SK-N-SH (cell line): ENCODE measurements around the gene SNCA. TPM values are rescaled to one million over a fixed set of nuclear protein-coding genes. Genes with fewer than 3 reads are reported as not detected.
A peak's percentile ranks its signal among the peaks of the same experiment; 100 is the strongest.

ENCODE experiments used
- CTCF ChIA-PET: fragments of 300-600, 350-600 bp; formaldehyde crosslinking; extraction: SDS; loops from one replicate; lab custom pipeline; 2021; lab: Yijun Ruan, JAX
- POLR2A ChIA-PET: fragments of 350-600 bp; sonication (Branson Sonifier 250); formaldehyde crosslinking; extraction: SDS; loops from one replicate; lab custom pipeline; 2020; ENCODE audit warnings: antibody characterized with exemption, inconsistent platforms; lab: Yijun Ruan, JAX
- DNase-seq: peaks from one replicate; pipeline ENCODE4 v3.0.0; 2012
- H2AFZ ChIP-seq: fragments of 200-600 bp; sonication (generic); 2 replicates; pipeline ENCODE4 v1.8.1; 2016; ENCODE audit warnings: antibody characterized with exemption, mild to moderate bottlenecking, low read depth
- H3F3A ChIP-seq: fragments of 200-600 bp; sonication (generic); replicated peaks from 2 replicates; pipeline ENCODE3; 2016; ENCODE audit warnings: antibody characterized with exemption, mild to moderate bottlenecking; ENCODE audit not compliant: insufficient read depth
- H3K27ac ChIP-seq, 2 experiments: fragments of 200-500 bp in 1 of 2; fragments of 200-600 bp in 1 of 2; sonication (Bioruptor generic) in 1 of 2; sonication (generic), shearing (Covaris generic) in 1 of 2; 2 replicates each; pipeline versions ENCODE4 v1.5.1 to v1.6.1; 2014 to 2016; ENCODE audit warnings: low read depth in 2 of 2, inconsistent platforms in 1 of 2, low read length in 1 of 2, mild to moderate bottlenecking in 1 of 2, mixed read lengths in 1 of 2
- H3K27me3 ChIP-seq: fragments of 200-600 bp; sonication (generic), shearing (Covaris generic); 2 replicates; pipeline ENCODE4 v1.6.1; 2016; ENCODE audit warnings: mixed run types; ENCODE audit not compliant: insufficient read depth
- H3K36me3 ChIP-seq, 2 experiments: fragments of 200-500 bp in 1 of 2; fragments of 200-600 bp in 1 of 2; sonication (Bioruptor generic) in 1 of 2; sonication (generic) in 1 of 2; replicated peaks in 1 of 2; 2 replicates each; pipeline versions ENCODE3 to v1.5.1; 2014 to 2016; ENCODE audit warnings: low read length in 1 of 2, mild to moderate bottlenecking in 1 of 2; ENCODE audit not compliant: insufficient read depth in 2 of 2, control insufficient read depth in 1 of 2
- H3K4me1 ChIP-seq, 2 experiments: fragments of 200-500 bp in 1 of 2; fragments of 200-600 bp in 1 of 2; sonication (Bioruptor generic) in 1 of 2; sonication (generic), shearing (Covaris generic) in 1 of 2; 2 replicates each; pipeline versions ENCODE4 v1.5.1 to v1.6.1; 2014 to 2016; ENCODE audit warnings: low read depth in 1 of 2, low read length in 1 of 2, mixed run types in 1 of 2; ENCODE audit not compliant: insufficient read depth in 2 of 2, control insufficient read depth in 1 of 2
- H3K4me2 ChIP-seq: fragments of 200-600 bp; sonication (generic), shearing (Covaris generic); 2 replicates; pipeline ENCODE4 v1.6.1; 2017; ENCODE audit warnings: mixed run types
- H3K4me3 ChIP-seq, 2 experiments: fragments of 200-500 bp in 1 of 2; fragments of 200-600 bp in 1 of 2; sonication (Bioruptor generic) in 1 of 2; sonication (generic), shearing (Covaris generic) in 1 of 2; 2 replicates each; pipeline versions ENCODE4 v1.5.1 to v1.8.1; 2014 to 2016; ENCODE audit warnings: low read depth in 2 of 2, inconsistent platforms in 1 of 2, low read length in 1 of 2, mild to moderate bottlenecking in 1 of 2, mixed read lengths in 1 of 2, moderate library complexity in 1 of 2
- H3K79me2 ChIP-seq: fragments of 200-600 bp; sonication (generic); 2 replicates; pipeline ENCODE4 v1.8.1; 2017; ENCODE audit warnings: mild to moderate bottlenecking; ENCODE audit not compliant: insufficient read depth
- H3K9ac ChIP-seq: fragments of 200-600 bp; sonication (generic); 2 replicates; pipeline ENCODE4 v1.6.1; 2017; ENCODE audit warnings: mixed run types
- H3K9me2 ChIP-seq: fragments of 200-600 bp; sonication (generic); 2 replicates; pipeline ENCODE4 v1.6.1; 2017; ENCODE audit warnings: mixed run types
- H3K9me3 ChIP-seq: fragments of 200-600 bp; sonication (generic); 2 replicates; pipeline ENCODE4 v1.6.1; 2017; ENCODE audit warnings: mixed run types, mild to moderate bottlenecking, moderate library complexity
- H4K20me1 ChIP-seq: fragments of 200-600 bp; sonication (generic); 2 replicates; pipeline ENCODE4 v1.6.1; 2017; ENCODE audit warnings: mild to moderate bottlenecking, mixed run types; ENCODE audit not compliant: insufficient read depth
- CTCF ChIP-seq: fragments of 200-600 bp; sonication (generic); IDR thresholded peaks from 2 replicates; pipeline ENCODE4 v1.6.1; 2017; ENCODE audit warnings: antibody characterized with exemption, mild to moderate bottlenecking, moderate library complexity
- EZH2phosphoT487 ChIP-seq: fragments of 200-600 bp; sonication (generic); IDR thresholded peaks from 2 replicates; pipeline ENCODE4 v1.6.1; 2017; ENCODE audit warnings: low read depth, mixed run types, mild to moderate bottlenecking, antibody characterized with exemption, moderate library complexity, borderline replicate concordance
- FOSL2 ChIP-seq: IDR thresholded peaks from 2 replicates; pipeline ENCODE4 v1.4.0; 2012; ENCODE audit warnings: low read depth, mild to moderate bottlenecking, moderate library complexity, borderline replicate concordance
- GATA2 ChIP-seq: sonication (generic); formaldehyde crosslinking; IDR thresholded peaks from 2 replicates; pipeline ENCODE4 v1.5.0; 2020; ENCODE audit warnings: mild to moderate bottlenecking, missing genetic modification reagents
- JUND ChIP-seq: IDR thresholded peaks from 2 replicates; pipeline ENCODE4 v1.4.0; 2012
- MAX ChIP-seq: IDR thresholded peaks from 2 replicates; pipeline ENCODE4 v1.4.0; 2012; ENCODE audit warnings: low read depth
- MXI1 ChIP-seq: IDR thresholded peaks from 2 replicates; pipeline ENCODE4 v1.6.1; 2012; ENCODE audit warnings: mild to moderate bottlenecking, low read depth, low read length, improper control_type of control experiment
- RFX5 ChIP-seq: IDR thresholded peaks from 2 replicates; pipeline ENCODE4 v1.6.1; 2012; ENCODE audit warnings: mild to moderate bottlenecking, improper control_type of control experiment, low read length
- SIN3A ChIP-seq: IDR thresholded peaks from 2 replicates; pipeline ENCODE4 v1.6.1; 2012; ENCODE audit warnings: low read depth, mild to moderate bottlenecking, low read length, moderate library complexity, borderline replicate concordance
- TAF1 ChIP-seq: IDR thresholded peaks from 2 replicates; pipeline ENCODE4 v1.6.1; 2012; ENCODE audit warnings: low read depth, mild to moderate bottlenecking, low read length, moderate library complexity, borderline replicate concordance
- TEAD4 ChIP-seq: IDR thresholded peaks from 2 replicates; pipeline ENCODE4 v1.4.0; 2012; ENCODE audit warnings: mild to moderate bottlenecking, borderline replicate concordance; ENCODE audit not compliant: insufficient read depth
- WGBS: methylation state at CpG from one replicate; pipeline ENCODE4 v1.1.6; 2017; ENCODE audit warnings: low lambda C conversion rate; 5-methylcytosine and 5-hydroxymethylcytosine counted together
- polyA plus RNA-seq, 3 experiments: library from polyadenylated mRNA; depleted of rRNA; stranded (reverse); fragments of >200 nt; gene quantifications; 2 replicates each; pipeline ENCODE4 v1.2.3, GENCODE V29; 2012

The SNCA gene
- polyA plus RNA-seq, 1 of the 3 experiments (the other 2 are of a cell fraction), result 12.9 TPM

GRCh38 chr4:89724716-89725115 is 112.2 kb downstream of the SNCA start:
- Histone ChIP-seq H3K9ac (peak overlapping the region; percentile 31; the same call in 1 of the 2 replicates), H4K20me1 (no peaks in the 10 kb centered on the region), H3K36me3 (peaks cover 0 to 4% of the 10 kb centered on the region in 2 experiments), H3K4me3 (no peak overlapping the region), H3K9me3 (no peaks in the 10 kb centered on the region), H3K27ac (peak overlapping the region in 1 of 2 experiments; percentile 69; a peak in 2 of 4 replicates), H3K79me2 (no peaks in the 10 kb centered on the region), H2AFZ (no peak overlapping the region), H3K27me3 (no peaks in the 10 kb centered on the region), H3K4me1 (no peaks in the 10 kb centered on the region; a peak in 1 of 4 replicates), H3K9me2 (no peaks in the 10 kb centered on the region), H3F3A (no peaks in the 10 kb centered on the region), H3K4me2 (no peak overlapping the region; the same call in 1 of the 2 replicates)
- TF ChIP-seq FOSL2 (0 out of 2 replicates have a peak, but pooled peaks have one; percentile 15), SIN3A (no peak)
- POLR2A ChIA-PET, result no interaction called here
- CTCF ChIA-PET, result no interaction called here
- WGBS, result 56% methylated on average over 2 of the region's 2 CpGs
- DNase-seq, result no peak

GRCh38 chr4:89723096-89723495 is 113.9 kb downstream of the SNCA start:
- no peak overlapping the region for H3K9ac ChIP-seq
- no peaks in the 10 kb centered on the region for H3K79me2 ChIP-seq
- no peak overlapping the region for H3K4me2 ChIP-seq
- no peaks in the 10 kb centered on the region for H4K20me1 ChIP-seq
- no peak overlapping the region for H3K4me3 ChIP-seq
- DNase-seq, result no peak
- no peaks in the 10 kb centered on the region; a peak in 2 of 4 replicates for H3K4me1 ChIP-seq
- H3K36me3 ChIP-seq, result peaks cover 0 to 4% of the 10 kb centered on the region in 2 experiments
- no peaks in the 10 kb centered on the region for H3K9me3 ChIP-seq
- no peaks in the 10 kb centered on the region for H3K27me3 ChIP-seq
- ChIA-PET POLR2A (no interaction called here), CTCF (interaction anchor here (0.8 kb wide), 1 partner anchor 10 kb away, joined by 5 read pairs; no protein-coding TSS in a partner anchor)
- 91% methylated on average over 5 of the region's 5 CpGs for WGBS
- H3F3A ChIP-seq, result no peaks in the 10 kb centered on the region
- H3K9me2 ChIP-seq, result no peaks in the 10 kb centered on the region
- no peak overlapping the region for H3K27ac ChIP-seq
- no peak overlapping the region for H2AFZ ChIP-seq
- no peak for TF ChIP-seq CTCF
- no peak for TF ChIP-seq TAF1
- no peak for TF ChIP-seq GATA2 (CRISPR knock-in tag)
- TF ChIP-seq RFX5, result no peak
- no peak for TF ChIP-seq EZH2phosphoT487
- TF ChIP-seq MXI1, result no peak
- no peak for TF ChIP-seq JUND
- TF ChIP-seq TEAD4, result no peak
- TF ChIP-seq MAX, result no peak
